ENCODE results near the gene DNAJB8. TPM values are rescaled to one million over a fixed set of nuclear protein-coding genes. Genes with fewer than 3 reads are reported as not detected.

Gene DNAJB8
- total RNA-seq, 1 experiment from 2014 or later: not detected

DNA sequence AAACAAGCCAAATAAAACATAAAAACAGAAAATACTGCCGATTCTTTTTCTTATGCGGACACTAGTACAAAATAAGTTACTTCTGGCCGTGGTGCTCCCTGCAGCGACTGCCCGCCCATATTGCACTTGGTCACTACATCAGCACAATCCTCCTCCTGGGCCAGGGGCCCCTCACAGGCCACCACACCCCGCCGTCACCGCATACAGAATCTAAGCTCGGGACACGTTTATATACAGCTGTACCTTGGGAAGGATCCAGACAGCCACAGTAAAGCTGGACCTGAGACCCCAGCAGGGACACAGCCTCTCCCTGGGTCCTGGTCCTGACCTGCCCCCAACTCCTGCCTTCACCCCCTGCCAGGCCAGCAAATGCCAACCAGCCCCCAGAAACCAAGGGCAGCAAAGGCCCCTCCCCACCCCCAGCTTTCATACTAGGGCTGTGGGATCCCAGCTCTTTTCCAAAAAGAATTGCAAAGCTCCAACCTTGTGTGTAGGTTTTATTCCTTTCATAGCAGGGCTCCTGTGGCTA is 12.9 kb upstream of the DNAJB8 start:
- Histone ChIP-seq H2AK5ac (ENCODE audit: insufficient read length, low read length) (no peak overlapping the region), H3K23ac (ENCODE audit: insufficient read length, low read depth, low read length) (no peak overlapping the region), H3K9me3 (ENCODE audit: control insufficient read depth, low read depth, low read length) (no peaks in the 10 kb centered on the region), H3K56ac (ENCODE audit: insufficient read length, low read depth, low read length) (no peak overlapping the region), H3K27ac (ENCODE audit: insufficient read length, low read depth, low read length) (no peak overlapping the region), H3K14ac (ENCODE audit: insufficient read depth, low read length) (no peak overlapping the region), H3K23me2 (ENCODE audit: insufficient read length, low read depth, low read length, poor library complexity, severe bottlenecking) (peaks cover 4% of the 10 kb centered on the region), H3T11ph (ENCODE audit: low read length) (no peak overlapping the region), H3K9ac (ENCODE audit: extremely low read depth, insufficient read length, low read length) (no peak overlapping the region), H4K91ac (ENCODE audit: insufficient read length, low read depth, low read length) (no peak overlapping the region), H2BK120ac (ENCODE audit: low read depth, low read length, poor library complexity, severe bottlenecking) (no peak overlapping the region), H3K18ac (ENCODE audit: insufficient read length, low read depth, low read length) (no peak overlapping the region), H3K4me1 (ENCODE audit: insufficient read depth, low read length) (no peaks in the 10 kb centered on the region), H4K8ac (replicated peaks; ENCODE audit: insufficient read length, low read depth, low read length) (no peak overlapping the region), H2BK12ac (ENCODE audit: insufficient read length, low read depth, low read length) (no peak overlapping the region), H3K4ac (ENCODE audit: low read depth, low read length) (no peak overlapping the region), H3K79me2 (ENCODE audit: insufficient read depth, low read length) (no peaks in the 10 kb centered on the region), H2AFZ (ENCODE audit: low read length) (no peak overlapping the region), H3K27me3 (ENCODE audit: insufficient read depth, low read length) (peaks cover 71% of the 10 kb centered on the region), H2BK15ac (ENCODE audit: low read depth, low read length) (no peak overlapping the region), H3K4me2 (ENCODE audit: insufficient read depth, insufficient read length, low read length) (no peak overlapping the region), H4K20me1 (ENCODE audit: control insufficient read depth, insufficient read depth, insufficient read length) (peaks cover 4% of the 10 kb centered on the region), H4K5ac (ENCODE audit: insufficient read length, low read depth, low read length) (no peak overlapping the region), H2BK20ac (ENCODE audit: low read depth, low read length, poor library complexity, severe bottlenecking) (no peak overlapping the region), H2BK5ac (ENCODE audit: insufficient read length, low read length) (no peak overlapping the region), H3K79me1 (ENCODE audit: insufficient read depth, low read depth, low read length, poor library complexity, severe bottlenecking) (no peaks in the 10 kb centered on the region)
- Mint-ChIP-seq H3K9me3 (no peaks in the 10 kb centered on the region; a peak in 1 of 5 replicates), H3K4me1 (peaks cover 33 to 57% of the 10 kb centered on the region in 2 experiments), H3K27ac (no peak overlapping the region), H3K4me3 (no peak overlapping the region; a peak in 1 of 5 replicates), H3K36me3 (ENCODE audit: insufficient read depth in 1 of 3, low read depth in 3 of 3) (peaks cover 0 to 6% (median 0%) of the 10 kb centered on the region in 3 experiments; a peak in 3 of 7 replicates), H3K27me3 (ENCODE audit: low read depth) (peaks cover 100% of the 10 kb centered on the region)
- TF ChIP-seq CTCF (conservative IDR thresholded peaks at IDR 0.05): no peak
- DNase-seq: no peak
- WGBS (ENCODE audit: extremely low coverage, insufficient read length, low lambda C conversion rate): no CpG with 5 or more reads among the region's 10 CpGs

All from H9 (cell line).